GM23338 (cell line): Measurements from ENCODE around the gene GDAP2. TPM values are rescaled to one million over a fixed set of nuclear protein-coding genes. Genes with fewer than 3 reads are reported as not detected.

Experiments used
- ATAC-seq: fragments of 200-7000 bp; cut with Tn5 transposase; 3 replicates; pipeline ENCODE4 v1.9.1; 2020
- DNase-seq: peaks from one replicate; pipeline ENCODE4 v3.0.0-alpha.2; 2015; ENCODE audit warnings: low spot score
- H2AFZ ChIP-seq: fragments of 200-600 bp; sonication (generic); 2 replicates; pipeline ENCODE4 v1.8.0; 2016; ENCODE audit warnings: antibody characterized with exemption, mild to moderate bottlenecking, moderate library complexity
- H3F3A ChIP-seq: fragments of 200-600 bp; sonication (generic); replicated peaks from 2 replicates; pipeline ENCODE4 v1.8.0; 2017; ENCODE audit warnings: antibody characterized with exemption, mixed run types, low read depth
- H3K27ac ChIP-seq: fragments of 200-600 bp; sonication (generic); 2 replicates; pipeline ENCODE4 v1.6.1; 2016; ENCODE audit warnings: low read depth
- H3K27me3 ChIP-seq: fragments of 200-600 bp; sonication (generic); 2 replicates; pipeline ENCODE4 v1.8.0; 2016; ENCODE audit warnings: mild to moderate bottlenecking, mixed run types, moderate library complexity; ENCODE audit not compliant: insufficient read depth
- H3K36me3 ChIP-seq: fragments of 200-600 bp; sonication (generic); 2 replicates; pipeline ENCODE4 v1.8.0; 2016; ENCODE audit warnings: mild to moderate bottlenecking; ENCODE audit not compliant: insufficient read depth
- H3K4me1 ChIP-seq: fragments of 200-600 bp; sonication (generic); 2 replicates; pipeline ENCODE4 v1.8.0; 2016; ENCODE audit warnings: mild to moderate bottlenecking, moderate library complexity; ENCODE audit not compliant: insufficient read depth
- H3K4me2 ChIP-seq: fragments of 200-600 bp; sonication (generic); 2 replicates; pipeline ENCODE4 v1.7.1; 2017; ENCODE audit warnings: mixed run types
- H3K4me3 ChIP-seq: fragments of 200-600 bp; sonication (generic); 2 replicates; pipeline ENCODE4 v1.6.1; 2016; ENCODE audit warnings: mixed run types
- H3K79me2 ChIP-seq: fragments of 200-600 bp; sonication (generic); replicated peaks from 2 replicates; pipeline ENCODE4 v1.8.0; 2017; ENCODE audit warnings: mild to moderate bottlenecking; ENCODE audit not compliant: insufficient read depth
- H3K9me2 ChIP-seq: fragments of 200-600 bp; sonication (generic); 2 replicates; pipeline ENCODE4 v1.8.0; 2017; ENCODE audit not compliant: insufficient read depth
- H4K20me1 ChIP-seq: fragments of 200-600 bp; sonication (generic); replicated peaks from 2 replicates; pipeline ENCODE4 v1.8.0; 2017; ENCODE audit warnings: mild to moderate bottlenecking; ENCODE audit not compliant: insufficient read depth
- H3K27ac Mint-ChIP-seq: 2 replicates; pipeline ENCODE4 v1.8.0; 2020; ENCODE audit warnings: inconsistent platforms, mild to moderate bottlenecking, moderate library complexity, mixed read lengths
- H3K27me3 Mint-ChIP-seq: 3 replicates; pipeline ENCODE4 v1.8.0; 2022; ENCODE audit warnings: low read depth, mild to moderate bottlenecking, moderate library complexity, mixed read lengths, inconsistent platforms; ENCODE audit not compliant: insufficient read depth, poor library complexity
- H3K36me3 Mint-ChIP-seq: 3 replicates; pipeline ENCODE4 v1.8.0; 2021; ENCODE audit warnings: low read depth, mild to moderate bottlenecking, inconsistent platforms, moderate library complexity, mixed read lengths
- H3K4me1 Mint-ChIP-seq: 3 replicates; pipeline ENCODE4 v1.8.0; 2020; ENCODE audit warnings: mild to moderate bottlenecking, inconsistent platforms, mixed read lengths
- H3K4me3 Mint-ChIP-seq: 3 replicates; pipeline ENCODE4 v1.8.0; 2021; ENCODE audit warnings: moderate library complexity, mild to moderate bottlenecking, inconsistent platforms, mixed read lengths
- H3K9me3 Mint-ChIP-seq: 3 replicates; pipeline ENCODE4 v1.8.0; 2020; ENCODE audit warnings: moderate library complexity, mild to moderate bottlenecking, inconsistent platforms, mixed read lengths
- CREB1 ChIP-seq: fragments of 250-450 bp; sonication (Bioruptor Pico); IDR thresholded peaks from 2 replicates; pipeline ENCODE4 v1.5.0; 2020; ENCODE audit warnings: low read depth, mild to moderate bottlenecking, moderate library complexity
- ETS1 ChIP-seq: IDR thresholded peaks from 2 replicates; pipeline ENCODE4 v1.6.1; 2016; ENCODE audit warnings: antibody characterized with exemption
- EZH2 ChIP-seq: fragments of 200-600 bp; sonication (generic); IDR thresholded peaks from one replicate; pipeline ENCODE4 v1.8.0; 2017; ENCODE audit warnings: antibody characterized with exemption, mild to moderate bottlenecking, low read depth; ENCODE audit not compliant: unreplicated experiment
- EZH2phosphoT487 ChIP-seq: fragments of 200-600 bp; sonication (generic); IDR thresholded peaks from one replicate; pipeline ENCODE4 v1.8.1; 2018; ENCODE audit warnings: antibody characterized with exemption; ENCODE audit not compliant: unreplicated experiment
- JUNB ChIP-seq: IDR thresholded peaks from one replicate; pipeline ENCODE4 v1.6.1; 2016; ENCODE audit warnings: antibody characterized with exemption; ENCODE audit not compliant: unreplicated experiment
- NANOG ChIP-seq: IDR thresholded peaks from 2 replicates; pipeline ENCODE4 v1.6.1; 2016; ENCODE audit warnings: antibody characterized with exemption, borderline replicate concordance
- POLR2AphosphoS5 ChIP-seq: IDR thresholded peaks from 2 replicates; pipeline ENCODE4 v1.6.1; 2016; ENCODE audit warnings: antibody characterized with exemption, low read depth
- REST ChIP-seq: IDR thresholded peaks from one replicate; pipeline ENCODE4 v1.6.1; 2018; ENCODE audit warnings: antibody characterized with exemption; ENCODE audit not compliant: unreplicated experiment
- STAT1 ChIP-seq: IDR thresholded peaks from one replicate; pipeline ENCODE4 v1.6.1; 2016; ENCODE audit warnings: antibody characterized with exemption; ENCODE audit not compliant: unreplicated experiment
- ZNF114 ChIP-seq: fragments of 250-450 bp; sonication (Bioruptor Pico); IDR thresholded peaks from 2 replicates; pipeline ENCODE4 v1.5.0; 2020; ENCODE audit warnings: mild to moderate bottlenecking, moderate library complexity
- ZNF331 ChIP-seq: fragments of 250-450 bp; sonication (Bioruptor Pico); IDR thresholded peaks from 2 replicates; pipeline ENCODE4 v1.5.0; 2020; ENCODE audit warnings: low read depth, mild to moderate bottlenecking, moderate library complexity
- ZNF462 ChIP-seq: fragments of 250-450 bp; sonication (Bioruptor Pico); IDR thresholded peaks from 2 replicates; pipeline ENCODE4 v1.5.0; 2020; ENCODE audit warnings: mild to moderate bottlenecking, moderate library complexity
- polyA plus RNA-seq: library from polyadenylated mRNA; unstranded; fragments of >200 nt; fragmentation: Nextera tagmentation; extraction: Ambion mirVana; gene quantifications from 2 replicates; pipeline ENCODE4 v1.2.1, GENCODE V29; 2016
- total RNA-seq: library from RNA; depleted of rRNA; stranded (reverse); fragments of >200 nt; shearing (Covaris generic); gene quantifications from 2 replicates; pipeline ENCODE4 v1.2.3, GENCODE V29; 2014
- TF ChIP-seq, protein P1 (sequence below), 2 experiments: fragments of 200-600 bp in 1 of 2; sonication (generic) in 1 of 2; conservative IDR thresholded peaks; 2 replicates each; pipeline versions ENCODE4 v1.5.1 to v1.6.1; 2016 to 2017; ENCODE audit warnings: antibody characterized with exemption in 2 of 2, low read depth in 2 of 2, mild to moderate bottlenecking in 2 of 2, moderate library complexity in 1 of 2

Gene GDAP2
- total and polyA plus RNA-seq, 2 experiments from 2014 or later: 10.7 to 24.5 TPM

GRCh38 chr1:117964290-117965038 is 35.0 kb upstream of the GDAP2 start:
- TF ChIP-seq ZNF114 (CRISPR knock-in tag) (no peak), CREB1 (CRISPR knock-in tag) (no peak), STAT1 (no peak), ZNF331 (no peak), EZH2 (no peak), REST (no peak), NANOG (no peak), EZH2phosphoT487 (no peak), ETS1 (no peak), ZNF462 (no peak), JUNB (no peak), POLR2AphosphoS5 (no peak)
- TF ChIP-seq, protein P1, sequence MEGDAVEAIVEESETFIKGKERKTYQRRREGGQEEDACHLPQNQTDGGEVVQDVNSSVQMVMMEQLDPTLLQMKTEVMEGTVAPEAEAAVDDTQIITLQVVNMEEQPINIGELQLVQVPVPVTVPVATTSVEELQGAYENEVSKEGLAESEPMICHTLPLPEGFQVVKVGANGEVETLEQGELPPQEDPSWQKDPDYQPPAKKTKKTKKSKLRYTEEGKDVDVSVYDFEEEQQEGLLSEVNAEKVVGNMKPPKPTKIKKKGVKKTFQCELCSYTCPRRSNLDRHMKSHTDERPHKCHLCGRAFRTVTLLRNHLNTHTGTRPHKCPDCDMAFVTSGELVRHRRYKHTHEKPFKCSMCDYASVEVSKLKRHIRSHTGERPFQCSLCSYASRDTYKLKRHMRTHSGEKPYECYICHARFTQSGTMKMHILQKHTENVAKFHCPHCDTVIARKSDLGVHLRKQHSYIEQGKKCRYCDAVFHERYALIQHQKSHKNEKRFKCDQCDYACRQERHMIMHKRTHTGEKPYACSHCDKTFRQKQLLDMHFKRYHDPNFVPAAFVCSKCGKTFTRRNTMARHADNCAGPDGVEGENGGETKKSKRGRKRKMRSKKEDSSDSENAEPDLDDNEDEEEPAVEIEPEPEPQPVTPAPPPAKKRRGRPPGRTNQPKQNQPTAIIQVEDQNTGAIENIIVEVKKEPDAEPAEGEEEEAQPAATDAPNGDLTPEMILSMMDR (conservative IDR thresholded peaks at IDR 0.05; ENCODE audit: low read depth in 2 of 2): no peak
- DNase-seq (no peak), ATAC-seq (no peak)
- Mint-ChIP-seq H3K9me3 (no peaks in the 10 kb centered on the region), H3K4me1 (peaks cover 15% of the 10 kb centered on the region), H3K27ac (no peak overlapping the region), H3K4me3 (no peak overlapping the region), H3K27me3 (no peaks in the 10 kb centered on the region), H3K36me3 (peaks cover 14% of the 10 kb centered on the region; the same call in 1 of the 3 replicates)
- H3K27me3 ChIP-seq: no peaks in the 10 kb centered on the region
- H3K4me2 ChIP-seq: no peak overlapping the region
- H3F3A ChIP-seq: no peaks in the 10 kb centered on the region
- peaks cover 9% of the 10 kb centered on the region; the same call in 1 of the 2 replicates for H3K4me1 ChIP-seq
- H3K79me2 ChIP-seq: no peaks in the 10 kb centered on the region
- no peak overlapping the region for H2AFZ ChIP-seq
- no peak overlapping the region for H3K4me3 ChIP-seq
- no peak overlapping the region for H3K27ac ChIP-seq
- no peaks in the 10 kb centered on the region for H4K20me1 ChIP-seq
- H3K36me3 ChIP-seq: peaks cover 14% of the 10 kb centered on the region
- H3K9me2 ChIP-seq: no peaks in the 10 kb centered on the region
